ENCODE results near the gene RMI1. TPM values are rescaled to one million over a fixed set of nuclear protein-coding genes. Genes with fewer than 3 reads are reported as not detected.

The RMI1 gene
- polyA plus RNA-seq, 1 donor (not counting 4 experiments of a cell fraction or from before 2014, with no cell fraction given) = 3.6 TPM

GRCh38 chr9:83967073-83967472 is 13.5 kb upstream of the RMI1 start:
- no peak overlapping the region for H3K9ac ChIP-seq (ENCODE audit: control insufficient read depth, extremely low read depth, insufficient read depth, low read length)
- no peaks in the 10 kb centered on the region for H3K27me3 ChIP-seq (ENCODE audit: control insufficient read depth, extremely low read depth, insufficient read depth, low read length)
- FAIRE-seq (no peak), DNase-seq (ENCODE audit: low read depth, low spot score) (no peak)
- no peak overlapping the region for H2AFZ ChIP-seq (ENCODE audit: control insufficient read depth, low read length)
- H3K9me3 ChIP-seq (ENCODE audit: control insufficient read depth, low read depth, low read length) = no peaks in the 10 kb centered on the region
- peaks cover 11% of the 10 kb centered on the region for H3K79me2 ChIP-seq (ENCODE audit: control insufficient read depth, insufficient read depth, low read length)
- no peak overlapping the region for H3K4me2 ChIP-seq (ENCODE audit: control insufficient read depth, extremely low read depth, insufficient read depth, low read depth, low read length)
- H3K9me1 ChIP-seq (ENCODE audit: control insufficient read depth, extremely low read depth, insufficient read depth, low read length) = no peaks in the 10 kb centered on the region
- H4K20me1 ChIP-seq (ENCODE audit: control insufficient read depth, extremely low read depth, insufficient read depth, low read length) = peaks cover 9% of the 10 kb centered on the region
- peaks cover 12 to 20% of the 10 kb centered on the region in 2 experiments for H3K36me3 ChIP-seq (ENCODE audit: control insufficient read depth in 2 of 2, extremely low read depth in 1 of 2, insufficient read depth in 2 of 2, low read length in 2 of 2)
- H3K27ac ChIP-seq (ENCODE audit: control insufficient read depth, insufficient read depth, low read length) = no peak overlapping the region
- H3K4me3 ChIP-seq (ENCODE audit: control insufficient read depth in 2 of 3, extremely low read depth in 1 of 3, insufficient read depth in 2 of 3, low read depth in 1 of 3, low read length in 3 of 3) = no peak overlapping the region
- peaks cover 8% of the 10 kb centered on the region for H3K4me1 ChIP-seq (ENCODE audit: control insufficient read depth, extremely low read depth, insufficient read depth, low read length)
- TF ChIP-seq CTCF (optimal IDR thresholded peaks at IDR 0.05 in 1 of 3, IDR thresholded peaks at IDR 0.05 in 1 of 3, conservative IDR thresholded peaks at IDR 0.05 in 1 of 3; ENCODE audit: extremely low read depth in 1 of 3, insufficient read depth in 2 of 3, low read length in 3 of 3) (no peak), EZH2 (IDR thresholded peaks at IDR 0.05; ENCODE audit: low read length) (no peak)
- dilution Hi-C loops (cut with MboI; ENCODE audit: extremely low pct_ligation_motif_present, low sequenced_read_pairs) = no loop called here

GRCh38 chr9:83969602-83970001 is 11.0 kb upstream of the RMI1 start:
- Histone ChIP-seq H2AFZ (ENCODE audit: control insufficient read depth, low read length) (no peak overlapping the region), H3K27me3 (ENCODE audit: control insufficient read depth, extremely low read depth, insufficient read depth, low read length) (no peaks in the 10 kb centered on the region), H3K4me3 (ENCODE audit: control insufficient read depth in 2 of 3, extremely low read depth in 1 of 3, insufficient read depth in 2 of 3, low read depth in 1 of 3, low read length in 3 of 3) (no peak overlapping the region), H3K79me2 (ENCODE audit: control insufficient read depth, insufficient read depth, low read length) (peaks cover 28% of the 10 kb centered on the region), H3K4me2 (ENCODE audit: control insufficient read depth, extremely low read depth, insufficient read depth, low read depth, low read length) (no peak overlapping the region), H4K20me1 (ENCODE audit: control insufficient read depth, extremely low read depth, insufficient read depth, low read length) (peaks cover 19% of the 10 kb centered on the region), H3K9me3 (ENCODE audit: control insufficient read depth, low read depth, low read length) (no peaks in the 10 kb centered on the region), H3K4me1 (ENCODE audit: control insufficient read depth, extremely low read depth, insufficient read depth, low read length) (no peaks in the 10 kb centered on the region), H3K9ac (ENCODE audit: control insufficient read depth, extremely low read depth, insufficient read depth, low read length) (no peak overlapping the region), H3K36me3 (ENCODE audit: control insufficient read depth in 2 of 2, extremely low read depth in 1 of 2, insufficient read depth in 2 of 2, low read length in 2 of 2) (peaks cover 21 to 36% of the 10 kb centered on the region in 2 experiments), H3K27ac (ENCODE audit: control insufficient read depth, insufficient read depth, low read length) (no peak overlapping the region), H3K9me1 (ENCODE audit: control insufficient read depth, extremely low read depth, insufficient read depth, low read length) (no peaks in the 10 kb centered on the region)
- FAIRE-seq (no peak), DNase-seq (ENCODE audit: low read depth, low spot score) (no peak)
- TF ChIP-seq CTCF (optimal IDR thresholded peaks at IDR 0.05 in 1 of 3, IDR thresholded peaks at IDR 0.05 in 1 of 3, conservative IDR thresholded peaks at IDR 0.05 in 1 of 3; ENCODE audit: extremely low read depth in 1 of 3, insufficient read depth in 2 of 3, low read length in 3 of 3) (no peak), EZH2 (IDR thresholded peaks at IDR 0.05; ENCODE audit: low read length) (no peak)
- dilution Hi-C loops (cut with MboI; ENCODE audit: extremely low pct_ligation_motif_present, low sequenced_read_pairs) = no loop called here

All from keratinocyte (primary cell).